HG02763 (cell line): ENCODE results near the gene CCNB3.

Experiments
- ATAC-seq: cut with Tn5 transposase; IDR thresholded peaks from one replicate; pipeline ENCODE4 v1.9.1; 2021; ENCODE audit warnings: mild to moderate bottlenecking, moderate library complexity; ENCODE audit not compliant: unreplicated experiment

The CCNB3 gene

DNA sequence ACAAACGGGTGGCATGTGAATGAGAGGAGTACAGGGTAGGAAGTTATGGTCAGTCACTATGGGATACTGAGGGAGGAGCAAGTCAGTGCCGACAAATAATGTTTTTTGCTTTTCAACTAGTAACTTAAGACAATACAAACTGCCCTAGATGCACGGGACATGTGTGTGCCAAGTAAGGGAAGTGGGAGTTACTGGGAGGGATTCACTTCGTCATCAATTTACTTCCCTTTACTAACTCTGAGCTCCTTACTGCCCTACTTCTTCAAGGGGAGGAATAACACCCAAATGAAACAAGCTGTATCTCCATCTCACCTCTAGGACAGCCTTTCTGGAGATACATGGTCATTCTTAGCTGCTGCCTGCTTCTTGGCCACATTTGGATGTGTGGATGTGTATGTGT lies 168.4 kb downstream of the CCNB3 start:
- ATAC-seq: no peak

DNA sequence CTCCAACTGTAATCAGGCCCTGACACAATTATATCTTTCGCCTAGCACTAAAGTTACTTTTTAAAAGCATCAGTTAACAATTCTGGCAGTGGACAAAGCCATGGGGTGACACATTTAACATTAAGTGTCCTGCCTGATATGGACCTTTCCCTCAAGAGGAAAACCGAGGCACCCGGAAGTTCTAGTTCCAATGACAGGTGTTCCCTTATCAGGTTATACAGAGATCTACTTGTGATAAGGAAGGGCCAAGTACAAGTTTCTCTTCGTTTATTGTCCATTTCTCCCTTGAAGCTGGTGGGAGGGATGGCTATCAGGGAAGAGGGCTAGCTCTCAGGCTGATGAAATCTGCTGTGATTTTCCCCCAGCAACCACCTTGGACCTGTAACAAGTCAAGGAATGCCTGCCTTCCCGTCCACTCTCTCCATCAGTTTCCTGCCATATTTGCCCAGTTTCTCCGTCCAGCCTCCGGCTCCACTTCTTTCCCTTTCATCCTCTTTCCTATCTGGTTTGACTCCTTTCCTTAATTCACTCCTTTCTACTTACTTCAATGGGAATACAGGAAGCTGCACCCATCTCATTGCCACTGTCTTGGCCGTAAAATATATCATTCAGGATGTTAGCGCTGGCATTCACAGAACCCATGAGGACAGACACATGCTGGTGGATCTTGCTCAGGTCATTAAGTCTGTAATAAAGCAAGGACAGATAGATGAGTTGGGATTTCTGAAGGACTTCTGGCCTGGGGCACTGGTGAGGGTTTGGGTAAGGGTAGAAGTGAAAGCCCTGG lies 171.1 kb downstream of the CCNB3 start:
- no peak for ATAC-seq

DNA sequence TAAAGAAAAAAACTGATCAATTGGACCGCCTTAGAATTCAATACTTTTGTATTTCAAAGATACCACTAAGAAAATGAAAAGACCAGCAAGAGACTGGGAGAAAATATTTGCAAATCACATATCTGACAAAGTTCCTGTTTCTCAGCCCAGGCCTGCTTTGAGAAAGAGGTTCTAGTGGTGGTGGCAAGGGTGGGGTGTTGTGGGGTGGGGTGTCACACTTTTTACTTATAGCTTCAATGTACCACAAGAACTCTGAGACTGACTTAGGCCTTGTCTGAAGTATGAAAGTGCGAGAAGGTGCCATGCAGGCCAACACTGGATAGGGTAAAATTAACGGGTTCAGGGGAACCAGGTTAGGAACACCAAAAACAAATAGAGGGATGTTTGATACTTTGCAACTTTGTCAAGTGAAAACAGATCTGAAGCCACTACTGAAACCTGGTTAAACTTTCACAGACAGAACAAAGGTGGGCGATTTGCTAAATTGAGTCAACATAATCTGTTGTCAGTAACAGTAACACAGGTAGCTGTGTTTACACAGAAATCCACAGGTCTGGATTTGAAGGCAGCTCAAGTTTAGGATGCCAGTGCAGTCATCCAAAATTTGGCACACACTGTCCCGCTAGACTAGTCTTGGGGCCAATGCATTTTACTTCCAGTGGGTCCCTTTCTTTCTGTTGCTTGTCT lies 177.3 kb downstream of the CCNB3 start:
- no peak for ATAC-seq

DNA sequence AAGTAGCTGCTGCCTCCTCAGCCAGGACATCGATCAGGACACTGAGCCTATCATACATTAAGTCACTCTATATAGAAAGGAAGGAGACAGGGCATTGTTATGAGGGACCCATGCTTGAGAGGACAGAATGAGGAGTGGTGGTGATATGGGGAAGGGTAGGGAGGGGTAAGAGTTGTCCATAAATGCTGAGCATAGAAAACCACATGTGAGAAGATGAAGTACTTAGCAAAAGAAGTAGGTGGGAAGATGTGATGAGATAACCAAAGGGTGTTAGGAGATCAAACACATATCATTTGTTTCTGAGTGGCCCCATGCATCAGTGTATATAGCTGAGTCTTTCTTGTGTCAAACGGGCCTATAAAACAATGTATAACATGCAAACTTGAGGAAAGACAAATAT lies 182.0 kb downstream of the CCNB3 start:
- no peak for ATAC-seq

DNA sequence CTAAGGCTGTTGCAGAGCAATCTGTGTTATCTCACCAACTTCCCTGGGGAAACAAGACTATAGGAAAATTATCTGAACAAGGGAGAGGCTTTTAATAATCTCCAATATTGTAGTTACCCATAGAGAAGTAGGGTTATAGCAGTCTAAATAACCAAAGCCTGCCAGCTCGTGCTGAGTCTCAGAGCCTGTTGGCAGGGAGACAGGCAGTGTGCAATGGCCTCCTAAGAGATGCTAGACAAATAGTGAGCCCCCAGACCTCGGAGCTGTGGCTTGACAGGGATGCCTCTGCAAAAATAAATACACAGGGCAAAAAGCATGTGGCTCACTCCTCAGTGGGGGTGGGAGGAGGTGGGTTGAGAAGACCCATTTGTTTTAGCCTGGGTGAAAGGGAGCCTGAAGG lies 189.3 kb downstream of the CCNB3 start:
- ATAC-seq: no peak
